22Rv1 (cell line): ENCODE data around the gene FAM120A.

Experiments used
- CTCF ChIP-seq: fragments of 450-650 bp; IDR thresholded peaks from 2 replicates; pipeline ENCODE4 v1.5.1; 2017; ENCODE audit warnings: mild to moderate bottlenecking
- ZFX ChIP-seq: fragments of 450-650 bp; IDR thresholded peaks from 2 replicates; pipeline ENCODE4 v1.6.1; 2017; ENCODE audit warnings: antibody characterized with exemption, borderline replicate concordance

- TF ChIP-seq CTCF (no peak), ZFX (no peak)
Measured at GRCh38 chr9:93447655-93448054, 3.8 kb upstream of the FAM120A start.
